ENCODE results near the gene TMEM191C.

DNA sequence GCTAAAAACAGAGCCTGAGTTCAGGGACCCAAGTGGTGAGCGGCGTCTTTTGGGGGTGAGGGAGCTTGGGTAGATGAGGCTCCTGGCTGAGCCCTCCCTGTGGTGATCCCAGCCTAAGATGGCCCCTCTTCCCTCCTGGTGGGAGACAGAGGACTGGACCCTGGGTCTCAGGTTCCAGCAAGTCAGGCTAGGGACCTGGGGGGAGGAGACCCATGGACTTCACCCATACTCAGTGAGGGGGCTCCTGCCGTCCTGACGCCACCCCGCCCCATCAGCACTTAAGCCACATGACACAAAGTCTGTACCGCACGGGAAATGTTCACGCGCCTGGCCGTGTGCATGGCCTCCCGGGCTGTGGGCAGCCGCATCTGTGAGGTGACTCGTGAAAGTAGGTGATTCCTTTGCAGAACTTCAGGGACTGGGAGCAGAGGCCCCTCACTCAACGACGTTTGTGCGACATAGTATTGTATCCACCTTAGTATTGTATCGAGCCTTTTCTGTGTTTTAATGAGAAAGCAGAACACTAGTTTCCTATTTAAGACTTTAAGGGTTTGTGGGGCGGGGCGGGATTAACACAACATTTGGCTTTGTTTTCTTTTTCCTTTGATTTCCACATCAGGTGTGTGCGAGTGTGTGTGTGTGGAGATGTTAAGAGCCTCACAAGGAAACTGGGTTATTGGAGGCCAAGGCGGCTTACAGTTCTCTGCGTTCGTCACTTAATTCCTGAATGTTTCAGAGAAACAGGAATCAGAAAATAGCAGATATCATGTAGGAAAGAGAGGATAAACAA lies 18.4 kb upstream of the TMEM191C start:
- TF ChIP-seq, protein P1, sequence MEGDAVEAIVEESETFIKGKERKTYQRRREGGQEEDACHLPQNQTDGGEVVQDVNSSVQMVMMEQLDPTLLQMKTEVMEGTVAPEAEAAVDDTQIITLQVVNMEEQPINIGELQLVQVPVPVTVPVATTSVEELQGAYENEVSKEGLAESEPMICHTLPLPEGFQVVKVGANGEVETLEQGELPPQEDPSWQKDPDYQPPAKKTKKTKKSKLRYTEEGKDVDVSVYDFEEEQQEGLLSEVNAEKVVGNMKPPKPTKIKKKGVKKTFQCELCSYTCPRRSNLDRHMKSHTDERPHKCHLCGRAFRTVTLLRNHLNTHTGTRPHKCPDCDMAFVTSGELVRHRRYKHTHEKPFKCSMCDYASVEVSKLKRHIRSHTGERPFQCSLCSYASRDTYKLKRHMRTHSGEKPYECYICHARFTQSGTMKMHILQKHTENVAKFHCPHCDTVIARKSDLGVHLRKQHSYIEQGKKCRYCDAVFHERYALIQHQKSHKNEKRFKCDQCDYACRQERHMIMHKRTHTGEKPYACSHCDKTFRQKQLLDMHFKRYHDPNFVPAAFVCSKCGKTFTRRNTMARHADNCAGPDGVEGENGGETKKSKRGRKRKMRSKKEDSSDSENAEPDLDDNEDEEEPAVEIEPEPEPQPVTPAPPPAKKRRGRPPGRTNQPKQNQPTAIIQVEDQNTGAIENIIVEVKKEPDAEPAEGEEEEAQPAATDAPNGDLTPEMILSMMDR (conservative IDR thresholded peaks at IDR 0.05; ENCODE audit: low read depth, low read length) = no peak
- TF ChIP-seq EZH2 (IDR thresholded peaks at IDR 0.05; ENCODE audit: borderline replicate concordance, low read depth, low read length, poor library complexity, severe bottlenecking) = no peak

All from A673 (cell line).